ENCODE results near the gene FLNB. TPM values are rescaled to one million over a fixed set of nuclear protein-coding genes. Genes with fewer than 3 reads are reported as not detected.

The FLNB gene
- total RNA-seq, 1 experiment from 2014 or later, result 41.2 TPM

- BruUV-seq (replicated peaks), result no TSS peak
- no peaks in the 10 kb centered on the region for H3K36me3 ChIP-seq (ENCODE audit: insufficient read depth, low read length, poor library complexity, severe bottlenecking)
- ChIA-PET CTCF (no interaction called here), POLR2A (ENCODE audit: low non-redundant PET) (interaction anchor here (0.5 kb wide), 1 partner anchor 63 kb away, joined by 11 read pairs; no protein-coding TSS in a partner anchor)
- TF ChIP-seq EZH2 (IDR thresholded peaks at IDR 0.05; ENCODE audit: borderline replicate concordance, low read depth, low read length, poor library complexity, severe bottlenecking) (no peak), CTCF (conservative IDR thresholded peaks at IDR 0.05; ENCODE audit: low read depth, low read length) (no peak)
- no peak for DNase-seq (ENCODE audit: low spot score)
- H3K9me3 ChIP-seq (ENCODE audit: low read depth, low read length, poor library complexity, severe bottlenecking), result no peaks in the 10 kb centered on the region
- no peak overlapping the region for H3K4me3 ChIP-seq (ENCODE audit: low read depth, low read length, poor library complexity, severe bottlenecking)
- intact Hi-C loops (cut with micrococcal nuclease; ENCODE audit: unreplicated experiment), result no loop called here
- no peak overlapping the region for H3K27ac ChIP-seq (ENCODE audit: low read depth, low read length, poor library complexity, severe bottlenecking)
- no peaks in the 10 kb centered on the region for H3K4me1 ChIP-seq (ENCODE audit: insufficient read depth, low read length, poor library complexity, severe bottlenecking)
- no peaks in the 10 kb centered on the region for H3K27me3 ChIP-seq (replicated peaks; ENCODE audit: insufficient read depth, low read depth, low read length, poor library complexity)
Measured at GRCh38 chr3:58104712-58105111, 96.5 kb downstream of the FLNB start.

GRCh38 chr3:58105196-58105595 is 97.0 kb downstream of the FLNB start:
- no peaks in the 10 kb centered on the region for H3K27me3 ChIP-seq (replicated peaks; ENCODE audit: insufficient read depth, low read depth, low read length, poor library complexity)
- no peaks in the 10 kb centered on the region for H3K9me3 ChIP-seq (ENCODE audit: low read depth, low read length, poor library complexity, severe bottlenecking)
- intact Hi-C loops (cut with micrococcal nuclease; ENCODE audit: unreplicated experiment), result no loop called here
- POLR2A ChIA-PET (ENCODE audit: low non-redundant PET), result interaction anchor here (0.5 kb wide), 1 partner anchor 63 kb away, joined by 11 read pairs; no protein-coding TSS in a partner anchor
- no TSS peak for BruUV-seq (replicated peaks)
- DNase-seq (ENCODE audit: low spot score), result no peak
- no peaks in the 10 kb centered on the region for H3K4me1 ChIP-seq (ENCODE audit: insufficient read depth, low read length, poor library complexity, severe bottlenecking)
- no peak overlapping the region for H3K4me3 ChIP-seq (ENCODE audit: low read depth, low read length, poor library complexity, severe bottlenecking)
- CTCF ChIA-PET, result no interaction called here
- no peaks in the 10 kb centered on the region for H3K36me3 ChIP-seq (ENCODE audit: insufficient read depth, low read length, poor library complexity, severe bottlenecking)
- TF ChIP-seq EZH2 (IDR thresholded peaks at IDR 0.05; ENCODE audit: borderline replicate concordance, low read depth, low read length, poor library complexity, severe bottlenecking), result no peak
- TF ChIP-seq CTCF (conservative IDR thresholded peaks at IDR 0.05; ENCODE audit: low read depth, low read length), result no peak
- H3K27ac ChIP-seq (ENCODE audit: low read depth, low read length, poor library complexity, severe bottlenecking), result no peak overlapping the region

GRCh38 chr3:58106061-58106460 is 97.8 kb downstream of the FLNB start:
- no peak overlapping the region for H3K4me3 ChIP-seq (ENCODE audit: low read depth, low read length, poor library complexity, severe bottlenecking)
- TF ChIP-seq CTCF (conservative IDR thresholded peaks at IDR 0.05; ENCODE audit: low read depth, low read length) (no peak), EZH2 (IDR thresholded peaks at IDR 0.05; ENCODE audit: borderline replicate concordance, low read depth, low read length, poor library complexity, severe bottlenecking) (no peak)
- CTCF ChIA-PET, result no interaction called here
- POLR2A ChIA-PET (ENCODE audit: low non-redundant PET), result no interaction called here
- H3K36me3 ChIP-seq (ENCODE audit: insufficient read depth, low read length, poor library complexity, severe bottlenecking), result no peaks in the 10 kb centered on the region
- no TSS peak for BruUV-seq (replicated peaks)
- intact Hi-C loops (cut with micrococcal nuclease; ENCODE audit: unreplicated experiment), result no loop called here
- H3K9me3 ChIP-seq (ENCODE audit: low read depth, low read length, poor library complexity, severe bottlenecking), result no peaks in the 10 kb centered on the region
- H3K4me1 ChIP-seq (ENCODE audit: insufficient read depth, low read length, poor library complexity, severe bottlenecking), result no peaks in the 10 kb centered on the region
- H3K27me3 ChIP-seq (replicated peaks; ENCODE audit: insufficient read depth, low read depth, low read length, poor library complexity), result no peaks in the 10 kb centered on the region
- no peak for DNase-seq (ENCODE audit: low spot score)
- H3K27ac ChIP-seq (ENCODE audit: low read depth, low read length, poor library complexity, severe bottlenecking), result no peak overlapping the region

Measured in A673 (cell line).